ENCODE data around the gene CCR5AS.

CCR5AS gene

DNA sequence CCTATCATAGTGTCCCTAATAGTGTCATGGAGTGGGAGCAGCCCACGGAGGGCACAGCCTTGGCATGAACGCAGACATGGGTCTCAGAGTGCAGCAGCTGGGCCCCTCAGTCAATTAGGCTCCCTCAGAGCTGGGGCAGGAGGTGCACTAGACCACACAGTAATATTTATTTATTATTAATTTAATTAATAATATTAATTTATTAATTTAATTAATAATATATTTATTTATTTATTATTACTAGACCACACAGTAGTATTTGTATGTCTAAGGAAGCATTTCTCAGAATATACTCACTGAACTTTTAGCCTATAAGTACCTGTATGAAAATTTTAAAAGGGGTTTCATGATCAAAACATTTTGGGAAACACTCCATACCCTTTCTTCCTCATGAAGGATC, 5.3 kb downstream of the CCR5AS start:
- Histone ChIP-seq H3K4me3 (ENCODE audit: low read length) (no peak overlapping the region), H4K20me1 (ENCODE audit: insufficient read depth) (no peaks in the 10 kb centered on the region), H3K27me3 (ENCODE audit: insufficient read depth, low read depth, low read length) (no peaks in the 10 kb centered on the region), H3K27ac (ENCODE audit: low read length) (no peak overlapping the region), H3K36me3 (ENCODE audit: insufficient read depth, low read length) (no peaks in the 10 kb centered on the region), H3F3A (ENCODE audit: insufficient read depth, low read length, poor library complexity, severe bottlenecking) (no peaks in the 10 kb centered on the region), H3K9ac (ENCODE audit: low read length) (no peak overlapping the region), H3K79me2 (replicated peaks; ENCODE audit: insufficient read depth, low read length) (no peaks in the 10 kb centered on the region), H2AFZ (ENCODE audit: low read depth, low read length) (no peak overlapping the region), H3K9me2 (ENCODE audit: insufficient read depth, low read length) (no peaks in the 10 kb centered on the region), H3K4me2 (ENCODE audit: low read length) (no peak overlapping the region), H3K9me3 (ENCODE audit: low read length) (no peaks in the 10 kb centered on the region)
- TF ChIP-seq EP300 (conservative IDR thresholded peaks at IDR 0.05; ENCODE audit: poor library complexity, severe bottlenecking) (no peak), SMC3 (conservative IDR thresholded peaks at IDR 0.05; ENCODE audit: poor library complexity) (no peak), TAF1 (IDR thresholded peaks at IDR 0.05; ENCODE audit: low read depth) (no peak), POLR2AphosphoS5 (IDR thresholded peaks at IDR 0.05) (no peak), CTCF (IDR thresholded peaks at IDR 0.05; ENCODE audit: poor library complexity, severe bottlenecking) (no peak), EZH2 (IDR thresholded peaks at IDR 0.05; ENCODE audit: borderline replicate concordance, insufficient read depth, low read length, poor library complexity, severe bottlenecking) (no peak), RAD21 (conservative IDR thresholded peaks at IDR 0.05) (no peak), MXI1 (conservative IDR thresholded peaks at IDR 0.05; ENCODE audit: poor library complexity, severe bottlenecking) (no peak)
- TF ChIP-seq, protein P1, sequence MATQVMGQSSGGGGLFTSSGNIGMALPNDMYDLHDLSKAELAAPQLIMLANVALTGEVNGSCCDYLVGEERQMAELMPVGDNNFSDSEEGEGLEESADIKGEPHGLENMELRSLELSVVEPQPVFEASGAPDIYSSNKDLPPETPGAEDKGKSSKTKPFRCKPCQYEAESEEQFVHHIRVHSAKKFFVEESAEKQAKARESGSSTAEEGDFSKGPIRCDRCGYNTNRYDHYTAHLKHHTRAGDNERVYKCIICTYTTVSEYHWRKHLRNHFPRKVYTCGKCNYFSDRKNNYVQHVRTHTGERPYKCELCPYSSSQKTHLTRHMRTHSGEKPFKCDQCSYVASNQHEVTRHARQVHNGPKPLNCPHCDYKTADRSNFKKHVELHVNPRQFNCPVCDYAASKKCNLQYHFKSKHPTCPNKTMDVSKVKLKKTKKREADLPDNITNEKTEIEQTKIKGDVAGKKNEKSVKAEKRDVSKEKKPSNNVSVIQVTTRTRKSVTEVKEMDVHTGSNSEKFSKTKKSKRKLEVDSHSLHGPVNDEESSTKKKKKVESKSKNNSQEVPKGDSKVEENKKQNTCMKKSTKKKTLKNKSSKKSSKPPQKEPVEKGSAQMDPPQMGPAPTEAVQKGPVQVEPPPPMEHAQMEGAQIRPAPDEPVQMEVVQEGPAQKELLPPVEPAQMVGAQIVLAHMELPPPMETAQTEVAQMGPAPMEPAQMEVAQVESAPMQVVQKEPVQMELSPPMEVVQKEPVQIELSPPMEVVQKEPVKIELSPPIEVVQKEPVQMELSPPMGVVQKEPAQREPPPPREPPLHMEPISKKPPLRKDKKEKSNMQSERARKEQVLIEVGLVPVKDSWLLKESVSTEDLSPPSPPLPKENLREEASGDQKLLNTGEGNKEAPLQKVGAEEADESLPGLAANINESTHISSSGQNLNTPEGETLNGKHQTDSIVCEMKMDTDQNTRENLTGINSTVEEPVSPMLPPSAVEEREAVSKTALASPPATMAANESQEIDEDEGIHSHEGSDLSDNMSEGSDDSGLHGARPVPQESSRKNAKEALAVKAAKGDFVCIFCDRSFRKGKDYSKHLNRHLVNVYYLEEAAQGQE (IDR thresholded peaks at IDR 0.05; ENCODE audit: borderline replicate concordance) = no peak

DNA sequence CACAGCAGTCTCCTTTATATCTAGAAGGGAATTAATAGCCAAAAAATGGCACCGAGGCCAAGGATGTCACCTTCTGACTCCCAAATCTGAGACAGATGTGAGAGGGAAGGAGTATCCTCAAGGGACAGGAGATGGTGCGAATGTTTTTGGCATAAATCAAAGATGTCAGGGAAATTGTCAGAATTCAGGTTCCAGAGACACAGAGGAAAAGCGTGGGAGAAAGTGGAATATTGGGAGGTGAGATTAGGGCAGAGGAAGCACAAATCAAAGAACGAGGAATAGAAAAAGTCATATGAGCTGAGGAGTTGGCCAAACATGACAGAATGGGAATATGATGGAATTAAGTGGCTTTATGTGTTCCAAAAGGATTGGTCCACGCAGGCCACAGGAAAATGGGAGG, 6.0 kb downstream of the CCR5AS start:
- Histone ChIP-seq H3K79me2 (replicated peaks; ENCODE audit: insufficient read depth, low read length) (no peaks in the 10 kb centered on the region), H3K27ac (ENCODE audit: low read length) (no peak overlapping the region), H3K27me3 (ENCODE audit: insufficient read depth, low read depth, low read length) (no peaks in the 10 kb centered on the region), H2AFZ (ENCODE audit: low read depth, low read length) (no peak overlapping the region), H3K9me2 (ENCODE audit: insufficient read depth, low read length) (no peaks in the 10 kb centered on the region), H3K4me2 (ENCODE audit: low read length) (no peak overlapping the region), H3F3A (ENCODE audit: insufficient read depth, low read length, poor library complexity, severe bottlenecking) (no peaks in the 10 kb centered on the region), H3K4me3 (ENCODE audit: low read length) (no peak overlapping the region), H3K9ac (ENCODE audit: low read length) (no peak overlapping the region), H3K9me3 (ENCODE audit: low read length) (no peaks in the 10 kb centered on the region), H4K20me1 (ENCODE audit: insufficient read depth) (no peaks in the 10 kb centered on the region), H3K36me3 (ENCODE audit: insufficient read depth, low read length) (no peaks in the 10 kb centered on the region)
- TF ChIP-seq CTCF (IDR thresholded peaks at IDR 0.05; ENCODE audit: poor library complexity, severe bottlenecking) = no peak
- TF ChIP-seq EZH2 (IDR thresholded peaks at IDR 0.05; ENCODE audit: borderline replicate concordance, insufficient read depth, low read length, poor library complexity, severe bottlenecking) = no peak
- no peak for TF ChIP-seq RAD21 (conservative IDR thresholded peaks at IDR 0.05)
- TF ChIP-seq, protein P1 (IDR thresholded peaks at IDR 0.05; ENCODE audit: borderline replicate concordance) = no peak
- no peak for TF ChIP-seq TAF1 (IDR thresholded peaks at IDR 0.05; ENCODE audit: low read depth)
- TF ChIP-seq SMC3 (conservative IDR thresholded peaks at IDR 0.05; ENCODE audit: poor library complexity) = no peak
- TF ChIP-seq EP300 (conservative IDR thresholded peaks at IDR 0.05; ENCODE audit: poor library complexity, severe bottlenecking) = no peak
- no peak for TF ChIP-seq POLR2AphosphoS5 (IDR thresholded peaks at IDR 0.05)
- TF ChIP-seq MXI1 (conservative IDR thresholded peaks at IDR 0.05; ENCODE audit: poor library complexity, severe bottlenecking) = no peak
